Measurements from ENCODE around the gene TGFBR2.

DNA sequence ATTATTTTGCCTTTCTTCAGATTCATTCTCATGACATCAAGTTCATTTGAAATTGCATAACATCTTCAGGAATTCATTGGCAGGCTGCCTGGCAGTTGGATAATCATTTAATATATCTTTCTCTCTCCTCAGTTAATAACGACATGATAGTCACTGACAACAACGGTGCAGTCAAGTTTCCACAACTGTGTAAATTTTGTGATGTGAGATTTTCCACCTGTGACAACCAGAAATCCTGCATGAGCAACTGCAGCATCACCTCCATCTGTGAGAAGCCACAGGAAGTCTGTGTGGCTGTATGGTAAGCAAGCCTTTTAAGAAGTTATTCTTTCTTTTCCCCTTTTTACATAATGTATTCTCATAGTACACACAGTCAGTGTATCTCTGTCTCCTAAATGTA lies 38.2 kb downstream of the TGFBR2 start:
- TF ChIP-seq ZNF263 (CRISPR knock-in tag; IDR thresholded peaks at IDR 0.05) = no peak
- no peak for TF ChIP-seq ZNF136 (CRISPR knock-in tag; IDR thresholded peaks at IDR 0.05; ENCODE audit: low read depth)
- TF ChIP-seq, protein P1, sequence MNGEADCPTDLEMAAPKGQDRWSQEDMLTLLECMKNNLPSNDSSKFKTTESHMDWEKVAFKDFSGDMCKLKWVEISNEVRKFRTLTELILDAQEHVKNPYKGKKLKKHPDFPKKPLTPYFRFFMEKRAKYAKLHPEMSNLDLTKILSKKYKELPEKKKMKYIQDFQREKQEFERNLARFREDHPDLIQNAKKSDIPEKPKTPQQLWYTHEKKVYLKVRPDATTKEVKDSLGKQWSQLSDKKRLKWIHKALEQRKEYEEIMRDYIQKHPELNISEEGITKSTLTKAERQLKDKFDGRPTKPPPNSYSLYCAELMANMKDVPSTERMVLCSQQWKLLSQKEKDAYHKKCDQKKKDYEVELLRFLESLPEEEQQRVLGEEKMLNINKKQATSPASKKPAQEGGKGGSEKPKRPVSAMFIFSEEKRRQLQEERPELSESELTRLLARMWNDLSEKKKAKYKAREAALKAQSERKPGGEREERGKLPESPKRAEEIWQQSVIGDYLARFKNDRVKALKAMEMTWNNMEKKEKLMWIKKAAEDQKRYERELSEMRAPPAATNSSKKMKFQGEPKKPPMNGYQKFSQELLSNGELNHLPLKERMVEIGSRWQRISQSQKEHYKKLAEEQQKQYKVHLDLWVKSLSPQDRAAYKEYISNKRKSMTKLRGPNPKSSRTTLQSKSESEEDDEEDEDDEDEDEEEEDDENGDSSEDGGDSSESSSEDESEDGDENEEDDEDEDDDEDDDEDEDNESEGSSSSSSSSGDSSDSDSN (CRISPR knock-in tag; IDR thresholded peaks at IDR 0.05) = no peak
- no peak for TF ChIP-seq SMC3 (IDR thresholded peaks at IDR 0.05; ENCODE audit: low read length)
- TF ChIP-seq NFKB2 (CRISPR knock-in tag; IDR thresholded peaks at IDR 0.05; ENCODE audit: borderline replicate concordance) = no peak
- TF ChIP-seq NBN (conservative IDR thresholded peaks at IDR 0.05) = no peak
- TF ChIP-seq POLR2A (IDR thresholded peaks at IDR 0.05; ENCODE audit: insufficient read depth in 1 of 2, low read depth in 2 of 2, low read length in 2 of 2) = no peak
- TF ChIP-seq, protein P2, sequence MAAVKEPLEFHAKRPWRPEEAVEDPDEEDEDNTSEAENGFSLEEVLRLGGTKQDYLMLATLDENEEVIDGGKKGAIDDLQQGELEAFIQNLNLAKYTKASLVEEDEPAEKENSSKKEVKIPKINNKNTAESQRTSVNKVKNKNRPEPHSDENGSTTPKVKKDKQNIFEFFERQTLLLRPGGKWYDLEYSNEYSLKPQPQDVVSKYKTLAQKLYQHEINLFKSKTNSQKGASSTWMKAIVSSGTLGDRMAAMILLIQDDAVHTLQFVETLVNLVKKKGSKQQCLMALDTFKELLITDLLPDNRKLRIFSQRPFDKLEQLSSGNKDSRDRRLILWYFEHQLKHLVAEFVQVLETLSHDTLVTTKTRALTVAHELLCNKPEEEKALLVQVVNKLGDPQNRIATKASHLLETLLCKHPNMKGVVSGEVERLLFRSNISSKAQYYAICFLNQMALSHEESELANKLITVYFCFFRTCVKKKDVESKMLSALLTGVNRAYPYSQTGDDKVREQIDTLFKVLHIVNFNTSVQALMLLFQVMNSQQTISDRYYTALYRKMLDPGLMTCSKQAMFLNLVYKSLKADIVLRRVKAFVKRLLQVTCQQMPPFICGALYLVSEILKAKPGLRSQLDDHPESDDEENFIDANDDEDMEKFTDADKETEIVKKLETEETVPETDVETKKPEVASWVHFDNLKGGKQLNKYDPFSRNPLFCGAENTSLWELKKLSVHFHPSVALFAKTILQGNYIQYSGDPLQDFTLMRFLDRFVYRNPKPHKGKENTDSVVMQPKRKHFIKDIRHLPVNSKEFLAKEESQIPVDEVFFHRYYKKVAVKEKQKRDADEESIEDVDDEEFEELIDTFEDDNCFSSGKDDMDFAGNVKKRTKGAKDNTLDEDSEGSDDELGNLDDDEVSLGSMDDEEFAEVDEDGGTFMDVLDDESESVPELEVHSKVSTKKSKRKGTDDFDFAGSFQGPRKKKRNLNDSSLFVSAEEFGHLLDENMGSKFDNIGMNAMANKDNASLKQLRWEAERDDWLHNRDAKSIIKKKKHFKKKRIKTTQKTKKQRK (IDR thresholded peaks at IDR 0.05; ENCODE audit: low read length) = no peak
- TF ChIP-seq TBP (CRISPR knock-in tag; IDR thresholded peaks at IDR 0.05) = no peak
- TF ChIP-seq, protein P3, sequence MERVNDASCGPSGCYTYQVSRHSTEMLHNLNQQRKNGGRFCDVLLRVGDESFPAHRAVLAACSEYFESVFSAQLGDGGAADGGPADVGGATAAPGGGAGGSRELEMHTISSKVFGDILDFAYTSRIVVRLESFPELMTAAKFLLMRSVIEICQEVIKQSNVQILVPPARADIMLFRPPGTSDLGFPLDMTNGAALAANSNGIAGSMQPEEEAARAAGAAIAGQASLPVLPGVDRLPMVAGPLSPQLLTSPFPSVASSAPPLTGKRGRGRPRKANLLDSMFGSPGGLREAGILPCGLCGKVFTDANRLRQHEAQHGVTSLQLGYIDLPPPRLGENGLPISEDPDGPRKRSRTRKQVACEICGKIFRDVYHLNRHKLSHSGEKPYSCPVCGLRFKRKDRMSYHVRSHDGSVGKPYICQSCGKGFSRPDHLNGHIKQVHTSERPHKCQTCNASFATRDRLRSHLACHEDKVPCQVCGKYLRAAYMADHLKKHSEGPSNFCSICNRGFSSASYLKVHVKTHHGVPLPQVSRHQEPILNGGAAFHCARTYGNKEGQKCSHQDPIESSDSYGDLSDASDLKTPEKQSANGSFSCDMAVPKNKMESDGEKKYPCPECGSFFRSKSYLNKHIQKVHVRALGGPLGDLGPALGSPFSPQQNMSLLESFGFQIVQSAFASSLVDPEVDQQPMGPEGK (CRISPR knock-in tag; IDR thresholded peaks at IDR 0.05) = no peak
- TF ChIP-seq, protein P4, sequence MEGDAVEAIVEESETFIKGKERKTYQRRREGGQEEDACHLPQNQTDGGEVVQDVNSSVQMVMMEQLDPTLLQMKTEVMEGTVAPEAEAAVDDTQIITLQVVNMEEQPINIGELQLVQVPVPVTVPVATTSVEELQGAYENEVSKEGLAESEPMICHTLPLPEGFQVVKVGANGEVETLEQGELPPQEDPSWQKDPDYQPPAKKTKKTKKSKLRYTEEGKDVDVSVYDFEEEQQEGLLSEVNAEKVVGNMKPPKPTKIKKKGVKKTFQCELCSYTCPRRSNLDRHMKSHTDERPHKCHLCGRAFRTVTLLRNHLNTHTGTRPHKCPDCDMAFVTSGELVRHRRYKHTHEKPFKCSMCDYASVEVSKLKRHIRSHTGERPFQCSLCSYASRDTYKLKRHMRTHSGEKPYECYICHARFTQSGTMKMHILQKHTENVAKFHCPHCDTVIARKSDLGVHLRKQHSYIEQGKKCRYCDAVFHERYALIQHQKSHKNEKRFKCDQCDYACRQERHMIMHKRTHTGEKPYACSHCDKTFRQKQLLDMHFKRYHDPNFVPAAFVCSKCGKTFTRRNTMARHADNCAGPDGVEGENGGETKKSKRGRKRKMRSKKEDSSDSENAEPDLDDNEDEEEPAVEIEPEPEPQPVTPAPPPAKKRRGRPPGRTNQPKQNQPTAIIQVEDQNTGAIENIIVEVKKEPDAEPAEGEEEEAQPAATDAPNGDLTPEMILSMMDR (CRISPR knock-in tag; IDR thresholded peaks at IDR 0.05) = no peak
- TF ChIP-seq SUZ12 (IDR thresholded peaks at IDR 0.05; ENCODE audit: low read depth, low read length) = no peak
- TF ChIP-seq, protein P5, sequence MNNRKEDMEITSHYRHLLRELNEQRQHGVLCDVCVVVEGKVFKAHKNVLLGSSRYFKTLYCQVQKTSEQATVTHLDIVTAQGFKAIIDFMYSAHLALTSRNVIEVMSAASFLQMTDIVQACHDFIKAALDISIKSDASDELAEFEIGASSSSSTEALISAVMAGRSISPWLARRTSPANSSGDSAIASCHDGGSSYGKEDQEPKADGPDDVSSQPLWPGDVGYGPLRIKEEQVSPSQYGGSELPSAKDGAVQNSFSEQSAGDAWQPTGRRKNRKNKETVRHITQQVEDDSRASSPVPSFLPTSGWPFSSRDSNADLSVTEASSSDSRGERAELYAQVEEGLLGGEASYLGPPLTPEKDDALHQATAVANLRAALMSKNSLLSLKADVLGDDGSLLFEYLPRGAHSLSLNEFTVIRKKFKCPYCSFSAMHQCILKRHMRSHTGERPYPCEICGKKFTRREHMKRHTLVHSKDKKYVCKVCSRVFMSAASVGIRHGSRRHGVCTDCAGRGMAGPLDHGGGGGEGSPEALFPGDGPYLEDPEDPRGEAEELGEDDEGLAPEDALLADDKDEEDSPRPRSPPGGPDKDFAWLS (CRISPR knock-in tag; IDR thresholded peaks at IDR 0.05; ENCODE audit: borderline replicate concordance) = no peak
- no peak for TF ChIP-seq RAD51 (IDR thresholded peaks at IDR 0.05; ENCODE audit: borderline replicate concordance)

Data from HepG2 (cell line).